HG03342 (cell line): Measurements from ENCODE around the gene SPECC1L.

Experiments used
- ATAC-seq: cut with Tn5 transposase; IDR thresholded peaks from one replicate; pipeline ENCODE4 v1.9.1; 2021; ENCODE audit warnings: mild to moderate bottlenecking, moderate library complexity; ENCODE audit not compliant: unreplicated experiment

SPECC1L gene

GRCh38 chr22:24357547-24357946, 86.9 kb downstream of the SPECC1L start:
- no peak for ATAC-seq

- ATAC-seq: no peak
Measured at GRCh38 chr22:24358105-24358836, 87.6 kb downstream of the SPECC1L start.

DNA sequence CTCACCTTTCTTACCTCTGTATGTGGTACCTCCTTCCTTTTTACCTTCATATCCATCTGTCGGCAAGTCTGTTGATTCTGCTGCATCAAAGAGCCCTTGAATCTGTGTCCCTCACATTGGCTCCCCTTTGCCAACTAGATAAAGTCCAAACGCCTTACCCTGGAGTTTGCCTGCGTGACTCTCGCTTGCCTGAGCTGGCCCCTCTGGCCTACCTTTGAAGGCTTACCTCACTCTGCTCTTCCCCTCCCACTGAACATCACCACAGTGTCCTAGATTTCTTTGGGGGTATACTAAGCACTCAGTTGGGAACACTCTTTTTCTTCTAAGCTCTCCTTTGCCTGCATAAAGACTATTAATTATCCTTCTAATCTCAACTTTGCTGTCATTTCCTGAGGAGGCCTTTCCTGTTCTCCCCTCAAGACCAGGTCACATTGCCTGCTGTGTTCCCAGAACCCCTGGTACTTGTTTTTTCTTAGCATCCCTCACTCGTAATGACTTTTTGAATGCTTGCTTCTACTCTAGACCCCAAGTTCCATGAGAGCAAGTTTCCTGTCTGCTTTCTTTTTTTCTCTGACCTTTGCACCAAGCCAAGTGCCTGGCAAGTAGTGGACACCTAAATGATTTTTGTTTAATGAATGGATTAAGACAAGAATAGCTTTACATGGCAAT, 89.0 kb downstream of the SPECC1L start:
- ATAC-seq: no peak

- ATAC-seq: no peak
Measured at GRCh38 chr22:24361976-24362646, 91.5 kb downstream of the SPECC1L start.

DNA sequence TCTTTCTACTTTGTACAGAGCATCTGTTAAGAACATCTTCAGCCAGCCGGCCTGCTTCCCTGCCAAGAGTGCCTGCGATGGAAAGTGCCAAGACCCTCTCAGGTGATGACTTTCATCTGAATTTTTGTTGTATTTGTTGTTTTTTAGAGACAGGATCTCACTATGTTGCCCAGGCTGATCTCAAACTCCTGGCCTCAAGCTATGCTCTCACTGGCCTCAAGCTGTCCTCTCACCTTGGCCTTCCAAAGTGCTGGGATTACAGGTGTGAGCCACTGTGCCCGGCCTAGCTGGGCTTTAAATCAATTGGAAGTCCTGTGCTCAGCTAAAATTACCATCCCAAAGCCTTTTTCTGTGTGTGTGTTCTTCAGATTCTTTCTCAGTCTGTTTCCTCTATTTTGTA, 92.6 kb downstream of the SPECC1L start:
- ATAC-seq: no peak

DNA sequence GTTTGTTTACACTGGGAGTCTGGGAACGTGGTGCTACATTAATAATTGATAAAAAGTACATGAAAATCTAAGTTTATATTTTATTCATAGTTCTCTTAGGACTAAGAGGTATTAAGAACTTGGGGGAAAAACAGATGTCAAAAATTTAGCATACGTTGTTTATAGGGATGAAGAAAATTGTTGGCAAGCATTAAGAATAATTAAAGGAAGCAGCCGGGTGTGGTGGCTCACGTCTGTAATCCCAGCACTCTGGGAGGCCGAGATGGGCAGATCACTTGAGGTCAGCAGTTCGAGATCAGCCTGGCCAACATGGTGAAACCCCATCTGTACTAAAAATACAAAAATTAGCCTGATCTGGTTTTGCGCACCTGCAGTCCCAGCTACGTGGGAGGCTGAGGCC, 96.1 kb downstream of the SPECC1L start:
- no peak for ATAC-seq

GRCh38 chr22:24367841-24368240, 97.2 kb downstream of the SPECC1L start:
- ATAC-seq: no peak

- ATAC-seq: no peak
Measured at GRCh38 chr22:24370401-24370800, 99.8 kb downstream of the SPECC1L start.

DNA sequence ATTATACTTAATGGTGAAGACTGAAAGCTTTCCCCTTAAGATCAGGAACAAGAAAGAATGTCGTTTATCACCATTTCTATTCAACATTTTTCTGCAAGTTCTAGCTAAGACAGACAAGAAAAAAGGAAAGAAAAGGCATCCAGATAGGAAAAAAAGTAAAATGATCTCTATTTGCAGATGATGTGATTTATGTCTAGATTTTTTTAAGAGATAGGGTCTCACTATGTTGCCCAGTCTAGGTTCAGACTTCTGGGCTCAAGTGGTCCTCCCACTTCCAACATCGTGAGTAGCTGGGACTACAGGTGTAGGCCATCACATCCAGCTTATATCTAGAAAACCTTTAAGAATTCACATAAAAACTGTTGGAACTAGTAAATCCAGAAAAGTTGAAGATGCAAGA, 105.4 kb downstream of the SPECC1L start:
- ATAC-seq: no peak

DNA sequence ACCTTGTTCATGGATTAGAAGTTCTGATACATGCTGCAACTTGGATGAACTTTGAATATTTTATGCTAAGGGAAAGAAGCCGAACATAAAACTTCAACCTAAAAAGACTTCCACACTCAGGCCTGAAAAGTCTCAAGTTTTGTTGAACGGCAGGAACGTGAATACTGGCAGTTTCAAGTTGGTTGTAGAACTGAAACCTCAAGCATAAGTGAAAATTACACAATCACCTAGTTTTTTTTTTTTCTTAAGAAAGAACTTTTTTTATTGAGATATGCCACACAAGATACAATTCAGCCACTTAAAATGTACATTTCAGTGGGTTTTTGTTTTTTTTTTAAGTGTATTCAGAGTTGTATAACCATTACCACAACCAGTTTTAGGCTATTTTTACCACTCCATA, 106.0 kb downstream of the SPECC1L start:
- ATAC-seq: no peak

GRCh38 chr22:24379536-24379935, 108.9 kb downstream of the SPECC1L start:
- ATAC-seq: no peak

DNA sequence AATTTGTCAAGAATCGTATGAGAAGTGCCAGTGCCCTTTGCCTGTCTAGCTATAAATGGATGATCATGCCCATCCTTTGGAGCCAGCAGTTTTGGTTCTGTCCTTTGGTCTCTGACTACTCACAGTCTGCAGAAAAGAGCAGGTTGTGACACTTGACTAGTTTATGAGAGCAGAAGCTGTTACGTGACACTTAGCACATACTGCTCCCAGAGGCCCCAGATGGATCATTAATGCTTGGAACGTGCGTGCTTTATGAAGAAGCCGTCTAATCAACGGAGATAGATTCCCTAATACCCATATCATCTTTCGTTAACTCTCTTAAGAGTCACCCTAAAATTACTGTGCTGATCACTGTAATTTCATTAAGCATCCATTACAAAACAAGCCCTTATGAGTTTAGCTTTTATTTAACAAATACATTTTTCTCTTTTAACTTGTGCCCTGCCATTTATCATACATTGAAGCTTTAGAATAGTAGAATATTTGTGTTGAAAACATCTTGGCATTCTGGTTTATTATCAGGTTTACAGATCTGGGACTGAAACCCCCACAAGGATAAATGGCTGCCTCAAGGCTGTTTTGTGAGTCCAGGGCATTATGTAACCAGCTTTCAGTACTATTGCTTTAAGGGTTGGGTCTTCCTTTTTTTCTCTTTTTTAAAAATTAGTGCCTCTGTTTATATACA, 109.7 kb downstream of the SPECC1L start:
- ATAC-seq: no peak

DNA sequence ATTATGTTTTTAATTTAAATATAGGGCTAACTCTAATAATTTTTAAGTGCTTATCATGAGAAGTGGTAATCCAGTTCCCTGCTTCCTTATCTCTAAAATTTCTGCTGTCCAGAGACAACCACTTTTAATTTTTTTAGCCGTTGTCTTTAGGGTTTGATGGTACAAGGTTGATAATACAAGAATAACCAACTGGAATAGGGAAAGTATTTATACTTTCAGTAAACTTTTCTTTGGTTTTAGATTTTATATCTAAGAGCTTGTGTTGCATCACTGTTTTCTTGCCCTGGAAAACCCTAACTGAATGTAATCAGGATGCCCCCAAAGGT, 110.2 kb downstream of the SPECC1L start:
- ATAC-seq: no peak

DNA sequence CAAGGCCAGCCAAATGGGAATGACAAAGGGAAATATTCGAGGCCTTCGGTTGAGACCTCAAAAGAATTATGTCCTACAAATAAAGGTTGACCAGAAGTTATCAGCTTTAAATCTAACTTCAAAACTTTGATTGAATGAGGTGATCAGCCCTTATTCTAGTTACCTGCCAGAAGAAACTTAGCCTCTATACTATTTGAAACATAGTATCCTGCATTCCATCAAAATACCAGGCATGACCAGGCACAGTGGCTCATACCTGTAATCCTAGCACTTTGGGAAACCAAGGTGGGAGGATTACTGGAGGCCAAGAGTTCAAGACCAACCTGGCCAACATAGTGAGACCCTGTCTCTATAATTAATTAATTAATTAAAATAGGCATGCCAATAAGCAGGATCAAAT, 112.4 kb downstream of the SPECC1L start:
- ATAC-seq: no peak

GRCh38 chr22:24384131-24384530, 113.5 kb downstream of the SPECC1L start:
- no peak for ATAC-seq

- no peak for ATAC-seq
Measured at GRCh38 chr22:24386937-24387471, 116.4 kb downstream of the SPECC1L start.

- no peak for ATAC-seq
Measured at GRCh38 chr22:24389680-24390079, 119.0 kb downstream of the SPECC1L start.

DNA sequence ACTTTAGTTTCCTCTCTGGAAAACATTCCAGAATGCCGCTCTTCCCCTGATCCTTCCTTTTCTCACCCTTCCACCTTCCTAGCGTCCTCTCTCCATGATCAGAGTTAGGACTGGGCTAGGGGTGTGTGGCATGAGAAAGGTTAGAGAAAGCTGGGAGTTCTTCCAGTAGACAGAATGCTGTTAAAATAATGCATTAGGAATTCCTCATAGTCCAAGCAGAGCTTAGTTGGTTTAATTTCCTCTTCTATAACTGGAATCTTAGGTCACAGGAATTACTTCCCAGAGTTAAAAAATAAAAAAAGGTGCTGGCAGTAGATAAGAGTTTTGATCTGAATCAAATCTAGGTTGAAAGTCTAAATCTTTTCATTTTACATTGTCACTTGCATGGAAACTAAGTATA, 119.5 kb downstream of the SPECC1L start:
- no peak for ATAC-seq

DNA sequence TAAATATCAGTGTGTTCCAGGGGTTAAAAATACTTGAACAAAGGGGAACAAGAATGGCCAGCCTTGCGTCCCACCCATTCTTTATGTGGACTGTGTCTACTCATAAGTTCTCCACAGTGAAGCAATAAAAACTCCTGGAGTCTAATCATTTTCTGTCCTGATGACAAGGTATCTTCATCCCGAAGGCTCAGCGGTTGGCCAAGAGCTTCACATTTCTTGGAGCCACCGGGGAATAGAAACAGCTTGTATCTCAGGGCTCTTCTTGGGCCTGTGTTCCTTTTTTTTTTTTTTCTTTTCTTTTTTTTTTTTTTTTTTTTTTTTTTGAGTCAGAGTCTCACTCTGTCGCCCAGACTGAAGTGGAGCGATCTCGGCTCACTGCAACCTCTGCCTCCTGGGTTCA, 119.9 kb downstream of the SPECC1L start:
- ATAC-seq: no peak

DNA sequence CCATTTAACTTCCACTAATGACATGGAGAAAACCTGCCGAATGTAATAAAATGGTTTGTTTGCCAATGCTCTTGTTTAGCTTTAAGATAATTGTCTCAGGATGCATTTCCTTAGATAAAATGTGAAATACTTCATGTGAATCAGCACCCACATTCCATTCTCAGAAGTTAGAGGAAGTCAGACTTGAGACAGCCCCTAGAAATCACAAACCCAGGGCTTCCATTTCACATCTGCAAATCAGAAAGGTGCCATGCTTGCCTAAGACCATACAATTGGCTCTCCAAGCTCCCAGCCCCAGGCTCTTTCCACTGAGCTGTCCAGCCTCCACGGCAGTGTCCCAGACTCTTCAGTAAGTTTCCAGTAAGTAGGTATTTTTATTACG, 121.2 kb downstream of the SPECC1L start:
- no peak for ATAC-seq

DNA sequence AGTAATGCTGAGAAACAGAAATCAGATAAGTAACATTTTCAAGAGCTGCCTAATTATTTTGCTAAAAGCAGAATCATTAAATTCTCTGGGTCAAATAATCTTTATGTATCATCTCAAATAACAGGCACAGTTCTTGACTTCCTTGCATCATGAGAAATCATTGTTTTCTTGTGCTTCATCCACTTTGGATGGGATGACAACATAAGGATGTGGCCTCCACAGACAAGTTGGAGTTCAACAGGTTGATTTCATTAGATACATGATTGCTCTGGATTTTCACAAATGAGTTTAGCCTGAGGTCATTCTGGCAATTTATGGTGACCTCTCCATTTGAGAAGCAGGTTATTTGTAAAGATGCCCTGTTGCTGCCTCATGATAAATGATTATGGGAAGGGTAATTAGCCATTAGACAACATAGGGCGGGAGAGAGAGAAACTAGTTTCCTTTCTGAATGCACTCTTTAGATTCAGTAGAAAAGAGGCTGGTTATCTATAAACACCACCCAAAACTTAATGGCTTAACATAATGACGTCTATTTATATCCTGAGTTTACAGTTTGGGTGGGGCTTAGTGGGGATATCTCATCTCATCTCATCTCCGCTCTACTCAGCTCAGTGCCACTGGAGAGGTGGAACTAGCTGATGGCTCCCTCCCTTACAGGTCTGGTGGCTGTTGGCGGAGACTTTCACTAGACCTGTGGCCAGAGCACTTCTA, 121.7 kb downstream of the SPECC1L start:
- no peak for ATAC-seq
